Measurements from ENCODE around the gene CAPN5. TPM values are rescaled to one million over a fixed set of nuclear protein-coding genes. Genes with fewer than 3 reads are reported as not detected.

The CAPN5 gene
- total RNA-seq, 1 donor from 2014 or later: 0.71 TPM

DNA sequence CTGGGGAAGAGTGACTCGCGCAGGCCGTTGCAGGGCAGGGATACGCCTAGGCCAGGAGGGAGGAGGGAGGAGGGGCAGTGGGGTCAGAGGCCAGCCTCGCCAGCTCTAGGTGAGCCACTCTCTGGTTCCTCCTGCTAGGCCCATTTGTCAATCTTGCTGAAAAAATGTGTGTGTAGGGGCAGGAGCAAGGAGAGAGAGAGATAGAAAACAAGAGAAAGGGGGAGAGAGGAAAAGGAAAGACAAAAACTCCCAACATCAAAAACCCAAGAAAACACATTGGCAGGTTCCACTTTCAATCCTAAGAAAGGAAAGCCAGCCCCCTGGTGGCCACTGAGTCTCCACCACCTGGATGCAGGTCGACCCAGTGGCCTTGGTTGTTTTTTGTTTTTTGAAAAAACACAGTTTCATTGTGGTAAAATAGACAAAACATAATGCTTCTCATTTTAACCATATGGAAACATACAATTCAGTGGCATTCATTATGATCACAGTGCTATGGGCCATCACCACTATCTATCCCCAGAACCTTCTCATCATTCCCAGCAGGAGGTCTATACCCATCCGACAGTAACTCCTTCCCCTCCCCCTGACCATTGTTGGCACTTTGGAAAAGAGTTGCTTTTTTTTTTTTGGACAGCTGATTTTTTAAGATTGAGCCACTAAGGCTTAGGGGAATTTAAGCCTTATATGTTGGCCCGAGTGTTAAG is 46.8 kb downstream of the CAPN5 start:
- DNase-seq: no peak
- POLR2A ChIA-PET: no interaction called here
- Mint-ChIP-seq H3K36me3 (ENCODE audit: low read depth) (no peaks in the 10 kb centered on the region), H3K4me3 (no peak overlapping the region), H3K9me3 (no peaks in the 10 kb centered on the region), H3K27me3 (no peaks in the 10 kb centered on the region), H3K4me1 (peaks cover 1% of the 10 kb centered on the region), H3K27ac (no peak overlapping the region)
- intact Hi-C loops (cut with micrococcal nuclease): no loop called here
- CTCF ChIA-PET: no interaction called here
- no peak for ATAC-seq (ENCODE audit: low read depth)
- TF ChIP-seq, protein P1, sequence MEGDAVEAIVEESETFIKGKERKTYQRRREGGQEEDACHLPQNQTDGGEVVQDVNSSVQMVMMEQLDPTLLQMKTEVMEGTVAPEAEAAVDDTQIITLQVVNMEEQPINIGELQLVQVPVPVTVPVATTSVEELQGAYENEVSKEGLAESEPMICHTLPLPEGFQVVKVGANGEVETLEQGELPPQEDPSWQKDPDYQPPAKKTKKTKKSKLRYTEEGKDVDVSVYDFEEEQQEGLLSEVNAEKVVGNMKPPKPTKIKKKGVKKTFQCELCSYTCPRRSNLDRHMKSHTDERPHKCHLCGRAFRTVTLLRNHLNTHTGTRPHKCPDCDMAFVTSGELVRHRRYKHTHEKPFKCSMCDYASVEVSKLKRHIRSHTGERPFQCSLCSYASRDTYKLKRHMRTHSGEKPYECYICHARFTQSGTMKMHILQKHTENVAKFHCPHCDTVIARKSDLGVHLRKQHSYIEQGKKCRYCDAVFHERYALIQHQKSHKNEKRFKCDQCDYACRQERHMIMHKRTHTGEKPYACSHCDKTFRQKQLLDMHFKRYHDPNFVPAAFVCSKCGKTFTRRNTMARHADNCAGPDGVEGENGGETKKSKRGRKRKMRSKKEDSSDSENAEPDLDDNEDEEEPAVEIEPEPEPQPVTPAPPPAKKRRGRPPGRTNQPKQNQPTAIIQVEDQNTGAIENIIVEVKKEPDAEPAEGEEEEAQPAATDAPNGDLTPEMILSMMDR (IDR thresholded peaks at IDR 0.05): no peak

DNA sequence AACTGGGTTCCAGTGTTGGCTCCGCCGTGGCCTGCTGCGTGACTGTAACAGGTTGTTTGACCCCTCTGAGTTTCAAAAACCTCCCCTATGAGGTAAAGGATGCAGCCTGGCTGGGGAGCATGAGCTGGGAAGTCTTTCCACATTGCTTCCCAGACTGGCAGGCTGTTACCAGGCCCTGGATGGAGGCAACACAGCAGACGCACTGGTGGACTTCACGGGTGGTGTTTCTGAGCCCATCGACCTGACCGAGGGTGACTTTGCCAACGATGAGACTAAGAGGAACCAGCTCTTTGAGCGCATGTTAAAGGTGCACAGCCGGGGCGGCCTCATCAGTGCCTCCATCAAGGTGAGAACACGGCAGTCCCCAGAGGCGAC is 47.3 kb downstream of the CAPN5 start:
- no peaks in the 10 kb centered on the region for H3K27me3 Mint-ChIP-seq
- H3K27ac Mint-ChIP-seq: no peak overlapping the region
- DNase-seq: no peak
- ATAC-seq (ENCODE audit: low read depth): no peak
- intact Hi-C loops (cut with micrococcal nuclease): no loop called here
- TF ChIP-seq, protein P1 (IDR thresholded peaks at IDR 0.05): no peak
- H3K4me3 Mint-ChIP-seq: no peak overlapping the region
- H3K9me3 Mint-ChIP-seq: no peaks in the 10 kb centered on the region
- CTCF ChIA-PET: no interaction called here
- peaks cover 1% of the 10 kb centered on the region for H3K4me1 Mint-ChIP-seq
- POLR2A ChIA-PET: no interaction called here
- no peaks in the 10 kb centered on the region for H3K36me3 Mint-ChIP-seq (ENCODE audit: low read depth)

DNA sequence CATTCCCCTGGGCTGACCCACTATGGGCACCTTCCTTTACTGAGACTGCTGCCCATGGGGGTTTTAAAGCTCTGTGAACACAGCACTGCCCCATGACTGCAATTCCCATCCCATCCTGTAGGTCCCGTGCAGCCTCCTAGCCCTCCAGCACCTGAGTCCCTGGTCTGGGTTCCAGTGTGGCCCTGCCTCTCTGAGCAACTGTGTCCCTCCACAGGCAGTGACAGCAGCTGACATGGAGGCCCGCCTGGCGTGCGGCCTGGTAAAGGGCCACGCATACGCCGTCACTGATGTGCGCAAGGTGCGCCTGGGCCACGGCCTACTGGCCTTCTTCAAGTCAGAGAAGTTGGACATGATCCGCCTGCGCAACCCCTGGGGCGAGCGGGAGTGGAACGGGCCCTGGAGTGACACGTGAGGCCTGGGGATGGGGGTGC is 48.4 kb downstream of the CAPN5 start:
- Mint-ChIP-seq H3K4me1 (no peaks in the 10 kb centered on the region), H3K4me3 (no peak overlapping the region), H3K27ac (no peak overlapping the region), H3K9me3 (no peaks in the 10 kb centered on the region), H3K27me3 (no peaks in the 10 kb centered on the region), H3K36me3 (ENCODE audit: low read depth) (no peaks in the 10 kb centered on the region)
- ATAC-seq (ENCODE audit: low read depth): no peak
- CTCF ChIA-PET: interaction anchor here (1.2 kb wide), 1 partner anchor 11 kb away, joined by 4 read pairs; no protein-coding TSS in a partner anchor
- POLR2A ChIA-PET: no interaction called here
- intact Hi-C loops (cut with micrococcal nuclease): no loop called here
- no peak for DNase-seq
- TF ChIP-seq, protein P1 (IDR thresholded peaks at IDR 0.05): no peak

DNA sequence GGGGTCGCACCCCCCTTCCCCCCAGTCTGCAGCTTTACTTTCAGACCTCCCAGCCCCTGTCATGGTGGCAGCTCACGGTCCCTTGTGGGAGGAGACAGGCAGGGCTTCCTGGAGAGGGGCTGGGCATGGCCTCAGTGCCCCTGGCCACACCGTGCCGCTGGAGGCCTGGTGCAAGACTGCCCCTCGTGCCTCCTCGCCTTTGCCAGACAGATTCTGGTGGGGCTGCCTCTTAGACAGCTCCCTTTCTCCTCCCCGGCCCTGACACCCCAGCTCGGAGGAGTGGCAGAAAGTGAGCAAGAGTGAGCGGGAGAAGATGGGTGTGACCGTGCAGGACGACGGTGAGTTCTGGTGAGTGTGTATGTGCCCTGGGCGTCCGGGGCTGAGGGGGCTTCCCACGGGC is 49.2 kb downstream of the CAPN5 start:
- Mint-ChIP-seq H3K4me1 (no peaks in the 10 kb centered on the region), H3K9me3 (no peaks in the 10 kb centered on the region), H3K4me3 (no peak overlapping the region), H3K27me3 (no peaks in the 10 kb centered on the region), H3K27ac (no peak overlapping the region), H3K36me3 (ENCODE audit: low read depth) (no peaks in the 10 kb centered on the region)
- intact Hi-C loops (cut with micrococcal nuclease): no loop called here
- CTCF ChIA-PET: no interaction called here
- POLR2A ChIA-PET: no interaction called here
- DNase-seq: no peak
- ATAC-seq (ENCODE audit: low read depth): no peak
- TF ChIP-seq, protein P1 (IDR thresholded peaks at IDR 0.05): no peak

DNA sequence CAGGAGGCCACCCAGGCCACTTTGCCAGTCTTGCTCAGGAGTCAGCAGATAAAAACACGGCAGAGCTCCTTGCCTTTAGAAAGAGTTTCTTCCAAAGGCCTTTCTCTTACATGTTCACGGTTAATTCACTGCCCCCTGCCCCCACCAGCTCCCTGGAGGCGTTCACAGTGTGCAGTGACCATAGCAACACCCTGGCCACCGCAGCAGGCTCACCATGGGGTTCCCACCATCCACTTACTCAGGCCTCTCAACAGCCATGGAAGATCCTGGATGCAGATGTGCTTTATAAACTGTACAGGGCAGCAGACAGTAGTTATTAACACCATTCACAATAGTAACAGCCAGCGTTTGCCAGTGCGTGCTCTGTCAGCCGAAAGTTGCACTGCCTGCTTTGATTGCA is 50.7 kb downstream of the CAPN5 start:
- Mint-ChIP-seq H3K9me3 (no peaks in the 10 kb centered on the region), H3K36me3 (ENCODE audit: low read depth) (no peaks in the 10 kb centered on the region), H3K4me1 (no peaks in the 10 kb centered on the region), H3K4me3 (no peak overlapping the region), H3K27me3 (no peaks in the 10 kb centered on the region), H3K27ac (no peak overlapping the region)
- ATAC-seq (ENCODE audit: low read depth): no peak
- ChIA-PET CTCF (no interaction called here), POLR2A (no interaction called here)
- no peak for DNase-seq
- TF ChIP-seq, protein P1 (IDR thresholded peaks at IDR 0.05): no peak
- intact Hi-C loops (cut with micrococcal nuclease): no loop called here
